Stimulated activated CD8-positive, alpha-beta memory T cell treated with anti-CD3 and anti-CD28 coated beads, Interleukin-15, amount 100 ng/mL, for 24 hours (primary cell): ENCODE measurements around the gene CDKN2D.
A peak's percentile ranks its signal among the peaks of the same experiment; 100 is the strongest.

Experiments used
- DNase-seq: peaks from one replicate; pipeline ENCODE4 v3.0.0-alpha.2; 2020; ENCODE audit warnings: low read depth

CDKN2D gene

DNA sequence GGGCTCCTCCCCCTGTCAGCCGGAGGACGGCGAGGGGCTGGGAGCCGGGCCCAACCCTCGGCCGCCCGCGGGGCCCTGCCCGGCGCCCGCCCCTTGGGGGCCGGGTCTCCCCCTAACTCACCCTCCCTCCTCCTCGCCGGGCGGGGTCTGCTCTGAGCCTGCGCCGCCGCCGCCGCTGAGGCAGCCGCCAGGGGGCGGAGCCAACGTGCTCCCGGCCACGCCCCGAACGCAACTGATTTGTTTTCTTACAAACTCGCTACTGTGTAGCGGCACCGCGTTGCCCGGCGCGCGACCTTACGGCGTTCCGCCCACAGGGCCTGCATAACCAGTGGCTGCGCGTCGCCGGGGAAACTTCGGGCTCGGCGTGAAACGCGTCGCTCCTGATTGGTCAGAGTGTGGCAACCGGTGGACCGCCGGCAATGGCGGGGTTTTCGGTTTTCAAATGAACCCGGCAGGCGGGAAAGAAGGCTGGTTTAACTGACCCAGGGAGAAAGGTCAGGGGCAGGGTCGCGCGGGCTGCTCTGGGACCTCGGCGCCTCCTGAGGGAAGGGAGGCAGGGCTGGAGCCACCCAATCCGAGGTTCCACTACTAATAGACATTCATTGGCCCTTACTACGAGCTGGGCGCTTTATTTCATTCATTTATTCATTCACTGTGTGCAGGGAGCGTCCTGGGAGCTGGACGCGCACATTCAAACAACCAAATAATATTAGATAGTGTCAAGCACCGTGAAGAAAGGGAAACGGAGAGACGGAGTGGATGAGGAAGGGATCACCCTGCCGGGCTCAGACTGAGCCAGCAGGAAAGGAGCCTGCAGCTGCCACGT is at the start of gene CDKN2D:
Gene CDKN2D, minus strand, starts transcription at position 154 of the 826 bp plus-strand sequence. CDS start 326 bp downstream, outside the sequence.
- DNase-seq = peak; percentile 98

- DNase-seq = no peak
Observed at GRCh38 chr19:10617409-10618121, 48.8 kb upstream of the CDKN2D start.

DNA sequence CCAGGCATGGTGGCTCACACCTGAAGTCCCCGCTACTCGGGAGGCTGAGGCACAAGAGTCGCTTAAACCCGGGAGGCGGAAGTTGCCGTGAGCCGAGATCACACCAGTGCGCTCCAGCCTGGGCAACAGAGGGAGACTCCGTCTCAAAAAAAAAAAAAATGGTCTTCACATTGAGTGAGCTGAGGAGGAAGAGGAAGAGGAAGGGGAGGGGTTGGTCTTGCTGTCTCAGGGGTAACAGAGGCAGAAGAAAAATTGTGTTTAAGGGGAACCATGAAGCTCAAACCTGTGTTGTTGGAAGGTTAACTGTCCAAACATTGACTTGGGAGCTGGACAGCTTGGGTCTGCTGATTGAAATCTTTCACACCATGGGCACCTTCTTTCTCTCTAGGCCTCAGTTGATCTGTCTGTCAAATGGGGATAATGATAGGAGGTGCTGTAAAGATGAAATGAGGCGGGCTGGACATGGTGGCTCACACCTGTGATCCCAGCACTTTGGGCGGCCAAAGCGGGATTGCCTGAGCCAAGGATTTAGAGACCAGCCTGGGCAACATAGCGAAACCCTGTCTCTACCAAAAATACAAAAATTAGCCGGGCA is 46.7 kb upstream of the CDKN2D start:
- no peak for DNase-seq

DNA sequence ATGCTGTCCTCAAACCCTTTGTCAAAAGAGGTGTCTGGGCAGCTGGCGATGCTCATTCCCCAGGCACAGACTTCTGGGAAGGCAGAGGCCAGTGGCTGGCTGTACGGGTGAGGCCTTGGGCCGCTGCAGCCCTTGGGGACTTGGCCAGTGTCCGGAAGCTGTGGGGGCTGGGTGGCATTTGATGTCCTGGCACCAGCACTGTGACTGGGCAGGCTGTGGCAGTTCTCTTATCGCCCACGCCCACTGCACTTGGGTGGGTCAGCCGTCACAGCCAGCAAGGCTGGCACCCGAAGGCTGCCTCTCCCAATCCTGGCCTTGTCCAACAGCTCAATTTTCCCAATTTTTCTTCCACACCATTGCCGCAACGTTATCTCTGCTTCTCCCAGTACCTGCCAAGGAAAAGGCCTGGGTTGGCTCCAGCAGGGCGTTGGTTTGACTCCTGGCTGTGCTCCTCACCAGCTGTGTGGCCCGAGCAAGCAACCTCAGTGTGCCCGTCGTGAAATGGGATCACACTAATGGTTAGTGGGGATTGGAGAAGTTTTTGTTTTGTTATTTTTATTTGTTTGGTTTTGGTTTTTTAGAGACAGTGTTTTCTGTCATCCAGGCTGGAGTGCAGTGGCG is 43.8 kb upstream of the CDKN2D start:
- DNase-seq = no peak

DNA sequence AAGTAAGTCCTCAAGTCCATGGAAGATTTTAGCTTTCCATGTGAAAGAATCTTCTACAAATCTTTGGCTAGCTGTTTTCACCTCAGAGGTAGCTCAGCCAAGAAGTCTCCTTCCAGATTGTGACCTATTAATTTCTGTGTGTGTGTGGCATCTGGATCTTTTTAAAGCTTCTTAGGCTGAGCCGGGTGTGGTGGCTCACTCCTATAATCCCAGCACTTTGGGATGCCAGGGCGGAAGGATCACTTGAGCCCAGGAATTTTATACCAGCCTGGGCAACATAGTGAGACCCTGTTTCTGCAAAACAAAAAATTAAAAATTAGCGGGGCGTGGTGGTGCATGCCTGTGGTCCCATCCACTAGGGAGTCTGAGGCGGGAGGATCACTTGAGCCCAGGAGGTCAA is 43.1 kb upstream of the CDKN2D start:
- DNase-seq = no peak

DNA sequence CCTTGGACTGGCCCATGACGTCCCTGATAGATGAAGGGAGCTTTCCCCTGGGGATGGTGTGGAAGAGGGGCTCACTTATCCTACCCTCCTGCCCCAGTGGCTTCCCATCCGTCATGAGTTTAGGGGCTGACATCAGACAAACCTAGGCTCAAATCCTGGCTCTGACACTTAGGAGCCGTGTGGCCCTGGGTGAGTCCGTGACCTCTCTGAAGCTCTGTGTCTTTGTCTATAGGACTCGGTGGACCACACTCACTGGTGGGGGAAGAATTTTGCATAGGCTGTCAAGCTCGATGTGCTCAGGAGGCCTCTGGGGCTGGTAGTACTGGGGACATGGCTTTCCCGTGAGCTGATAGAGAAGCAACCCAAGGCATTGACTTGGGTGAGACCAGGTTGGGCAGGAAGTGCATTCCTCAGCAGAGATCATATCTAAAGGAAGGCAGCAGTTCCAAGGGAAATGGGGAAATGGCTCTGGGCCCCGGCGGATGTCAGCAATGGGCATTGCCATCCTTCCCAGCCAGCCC is 35.7 kb upstream of the CDKN2D start:
- no peak for DNase-seq

GRCh38 chr19:10603873-10604459 is 35.2 kb upstream of the CDKN2D start:
- DNase-seq = no peak

DNA sequence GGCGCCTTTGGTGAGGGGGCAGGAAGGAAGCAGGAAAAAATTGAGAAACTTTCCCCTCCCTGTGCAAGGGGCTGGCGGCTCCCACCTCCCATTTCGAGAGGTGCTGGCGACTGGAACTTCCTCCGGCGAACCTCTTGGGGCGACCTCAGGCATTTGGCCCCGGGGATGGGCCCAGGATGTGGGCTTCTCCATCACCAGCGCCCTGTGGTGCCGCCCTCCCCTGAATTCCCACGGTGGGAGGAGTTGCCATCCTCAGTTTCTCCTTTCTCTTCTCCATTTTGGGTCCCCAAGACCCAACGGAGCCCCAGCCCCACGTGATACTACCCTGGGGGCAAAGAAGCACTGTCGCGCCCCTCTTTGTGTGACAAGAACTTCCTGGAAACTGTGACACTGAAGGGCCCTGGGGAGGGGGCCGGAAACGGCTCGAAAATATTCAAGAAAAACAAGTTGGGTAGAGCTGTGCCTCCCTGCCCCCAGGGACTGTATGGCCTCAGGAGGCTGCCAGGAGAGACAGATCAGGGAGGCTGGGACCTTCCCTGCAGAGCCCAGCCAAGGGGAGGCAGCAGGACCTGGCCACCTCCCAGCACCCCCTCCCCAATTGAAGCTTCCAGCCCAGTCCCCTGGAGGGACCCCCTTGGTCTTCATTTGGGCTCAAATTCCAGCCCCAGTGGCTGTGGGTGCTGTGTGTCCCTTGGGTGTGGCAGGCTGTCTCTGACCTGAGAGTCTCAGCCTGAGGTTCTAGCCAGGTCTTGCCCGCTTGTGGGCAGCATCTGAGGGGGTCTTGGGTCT is 34.5 kb upstream of the CDKN2D start:
- no peak for DNase-seq

- DNase-seq = peak; percentile 87
Observed at GRCh38 chr19:10602330-10603083, 33.7 kb upstream of the CDKN2D start.

GRCh38 chr19:10601999-10602329 is 33.2 kb upstream of the CDKN2D start:
- no peak for DNase-seq

DNA sequence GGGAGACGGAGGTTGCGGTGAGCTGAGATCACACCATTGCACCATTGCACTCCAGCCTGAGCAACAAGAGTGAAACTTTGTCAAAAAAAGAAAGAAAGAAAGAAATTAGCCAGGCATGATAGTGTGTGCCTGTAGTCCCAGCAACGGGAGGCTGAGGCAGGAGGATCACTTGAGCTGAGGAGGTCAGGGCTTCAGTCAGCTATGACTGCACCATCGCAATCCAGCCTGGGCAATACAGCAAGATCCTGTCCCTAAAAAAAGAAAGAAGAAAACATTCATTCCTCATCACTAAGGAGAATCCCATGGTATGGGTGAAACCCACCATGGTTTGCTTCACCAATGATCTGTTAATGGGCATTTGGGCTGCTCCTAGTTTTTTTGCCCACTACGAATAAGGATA is 31.4 kb upstream of the CDKN2D start:
- DNase-seq = no peak

DNA sequence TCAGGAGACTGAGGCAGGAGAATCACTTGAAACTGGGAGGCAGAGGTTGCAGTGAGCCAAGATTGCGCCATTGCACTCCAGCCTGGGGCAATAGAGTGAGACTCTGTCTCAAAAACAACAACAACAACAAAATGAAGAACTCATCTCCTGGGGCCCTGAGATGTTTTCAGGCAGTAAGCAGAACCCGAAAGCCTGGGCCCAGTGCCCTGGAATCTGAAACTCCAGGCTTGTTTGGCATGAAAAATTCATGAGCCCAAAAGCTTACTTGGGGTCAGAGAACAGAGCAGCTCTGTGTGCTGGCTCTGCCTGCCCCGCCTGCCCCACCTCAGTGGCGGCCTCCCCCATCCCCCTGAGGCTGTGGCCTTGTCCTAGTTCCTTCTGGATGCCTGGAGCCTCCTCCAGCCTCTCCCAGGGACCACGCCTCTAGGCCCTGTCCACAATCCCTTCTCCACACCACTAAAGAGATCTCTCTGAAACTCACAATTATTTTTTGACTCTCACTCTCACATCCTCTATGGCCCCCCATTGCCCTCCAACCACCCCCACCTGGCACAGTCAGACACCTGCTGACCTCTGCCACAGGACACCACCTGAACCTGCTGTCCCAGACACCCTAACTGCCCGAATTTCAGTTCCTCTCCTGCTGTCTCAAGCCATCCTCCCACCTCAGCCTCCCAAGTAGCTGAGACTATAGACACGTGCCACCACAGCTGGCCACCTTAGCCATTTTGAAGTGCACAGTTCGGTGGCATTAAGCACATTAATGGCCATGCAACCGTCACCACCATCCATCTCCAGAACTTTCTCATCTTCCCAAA is 25.2 kb upstream of the CDKN2D start:
- DNase-seq = no peak

GRCh38 chr19:10593148-10593547 is 24.4 kb upstream of the CDKN2D start:
- DNase-seq = no peak

DNA sequence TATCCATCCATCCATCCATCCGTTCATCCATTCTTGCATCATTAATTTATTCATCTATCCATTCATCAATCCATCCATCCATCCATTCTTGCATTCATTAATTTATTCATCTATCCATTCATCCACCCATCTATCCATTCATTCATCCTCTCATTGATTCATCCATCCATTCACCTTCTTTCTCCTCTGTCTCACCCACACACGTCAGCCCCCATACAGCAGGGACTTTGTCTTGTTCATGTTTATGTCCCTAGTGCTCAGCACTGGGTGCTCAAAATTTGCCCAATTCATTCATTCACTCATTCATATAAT is 19.0 kb upstream of the CDKN2D start:
- DNase-seq = no peak

DNA sequence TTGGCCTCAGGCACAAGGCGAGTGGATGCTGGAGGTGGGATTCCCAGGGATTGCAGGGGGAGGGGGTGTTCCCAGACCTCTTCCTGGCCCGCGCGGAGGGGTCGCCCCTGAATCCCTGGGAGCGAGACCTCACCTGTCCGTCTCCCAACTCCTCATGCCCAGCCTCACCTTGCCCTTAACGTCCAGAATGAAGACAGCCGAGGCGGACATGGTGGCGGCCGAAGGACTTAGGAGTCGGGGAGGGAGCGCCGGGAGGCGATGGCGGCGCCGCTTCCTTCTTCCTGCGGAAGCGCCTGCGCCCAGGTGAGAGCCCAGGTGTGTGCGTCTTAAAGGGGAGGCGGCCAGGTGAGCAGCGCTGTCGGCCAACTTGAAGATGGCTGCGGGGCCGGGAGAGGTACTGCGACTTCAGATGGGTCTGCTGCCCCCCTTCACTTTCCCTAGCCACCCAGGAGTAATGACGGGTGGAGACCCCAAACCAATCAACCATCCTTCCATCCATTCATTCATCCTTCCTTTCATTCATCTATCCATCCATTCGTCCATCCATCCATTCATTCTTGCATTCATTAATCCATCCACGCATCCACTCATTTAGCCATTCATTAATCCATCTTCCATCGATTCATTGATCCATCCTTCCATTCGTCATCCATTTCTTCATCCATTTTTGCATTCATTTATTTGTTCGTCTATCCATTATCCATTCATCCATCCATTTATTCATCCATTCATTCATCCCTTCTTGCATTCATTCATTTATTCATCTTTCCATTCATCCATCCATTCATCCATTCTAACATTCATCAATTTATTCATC is 18.5 kb upstream of the CDKN2D start, which contains the start of gene AP1M2:
Gene AP1M2, minus strand, starts transcription at position 291 of the 817 bp plus-strand sequence. Its CDS starts 81 bp downstream, at position 210.
- no peak for DNase-seq

DNA sequence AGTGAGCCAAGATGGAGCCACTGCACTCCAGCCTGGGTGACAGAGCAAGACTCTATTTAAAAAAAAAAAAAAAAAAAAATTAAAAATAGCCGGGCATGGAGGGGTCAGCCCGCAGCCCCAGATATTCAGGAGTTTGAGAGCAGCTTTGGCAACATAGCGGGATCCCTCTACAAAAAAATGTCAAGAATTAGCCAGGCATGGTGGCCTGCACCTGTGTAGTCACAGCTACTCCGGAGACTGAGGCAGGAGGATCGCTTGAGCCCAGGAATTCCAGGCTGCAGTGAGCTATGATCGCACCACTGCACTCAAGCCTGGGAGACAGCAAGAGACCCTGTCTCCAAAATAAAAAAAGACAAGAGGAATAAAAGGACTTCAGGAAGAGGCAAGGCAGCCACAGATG is 17.6 kb upstream of the CDKN2D start:
- no peak for DNase-seq

DNA sequence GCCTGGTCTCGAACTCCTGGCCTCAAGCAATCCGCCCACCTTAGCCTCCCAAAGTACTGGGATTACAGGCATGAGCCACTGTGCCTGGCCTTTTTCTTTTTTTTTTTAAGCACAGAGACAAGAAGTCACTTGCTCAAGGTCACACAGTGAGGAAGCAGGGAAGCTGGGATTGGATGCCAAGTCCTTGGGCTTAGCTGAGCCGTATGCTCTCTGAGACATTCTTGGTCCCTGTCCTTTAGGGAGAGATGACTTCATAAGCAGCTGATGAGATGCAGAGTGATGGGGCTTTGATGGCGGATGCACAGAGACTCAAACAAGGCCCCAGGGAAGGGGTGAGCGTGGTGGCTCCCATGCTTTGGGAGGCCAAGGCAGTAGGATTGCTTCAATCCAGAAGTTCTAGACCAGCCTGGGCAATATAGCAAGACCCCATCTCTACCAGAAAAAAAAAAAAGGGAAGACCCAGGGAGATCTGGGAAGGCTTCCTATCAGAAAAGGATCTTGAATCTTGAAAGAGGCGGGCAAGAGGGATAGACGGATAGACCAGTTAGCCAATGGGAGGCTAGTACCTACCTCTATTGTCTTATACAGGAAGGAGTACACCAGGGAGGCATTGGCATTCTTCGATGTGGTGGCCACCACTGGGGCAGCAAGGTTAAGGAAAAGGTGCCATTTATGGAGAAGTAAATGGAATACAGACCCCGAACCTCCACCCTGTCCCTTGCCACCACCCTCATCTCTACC is 14.4 kb upstream of the CDKN2D start:
- no peak for DNase-seq

- no peak for DNase-seq
Observed at GRCh38 chr19:10582091-10582490, 13.3 kb upstream of the CDKN2D start.
